Measurements from ENCODE around the gene LSR.

GRCh38 chr19:35267818-35268535 is 19.2 kb downstream of the LSR start:
- no peak for TF ChIP-seq CTCF (IDR thresholded peaks at IDR 0.05 in 4 of 5, conservative IDR thresholded peaks at IDR 0.05 in 1 of 5)
- TF ChIP-seq POLR2A (IDR thresholded peaks at IDR 0.05): peak; percentile 90 to 95
